Ramos (cell line): ENCODE results near the gene CELSR3.

Source experiments
- in situ Hi-C: fragments of 300-500 bp; cut with MboI; formaldehyde crosslinking; loops from one replicate; pipeline ENCODE4 v1.14.3; 2022; ENCODE audit warnings: low sequenced_read_pairs; ENCODE audit not compliant: unreplicated experiment

The CELSR3 gene

GRCh38 chr3:48688032-48688736 lies 25.5 kb upstream of the CELSR3 start:
- in situ Hi-C loops: no loop called here

- in situ Hi-C loops: no loop called here
These were observed 24.6 kb upstream of the CELSR3 start for GRCh38 chr3:48687220-48687678.

GRCh38 chr3:48686538-48687219 lies 24.0 kb upstream of the CELSR3 start:
- in situ Hi-C loops: no loop called here

GRCh38 chr3:48685603-48686511 lies 23.2 kb upstream of the CELSR3 start, which contains the start of gene NCKIPSD:
Gene NCKIPSD (minus strand): TSS chr3:48685915. CDS start chr3:48685807, 108 bp downstream.
- in situ Hi-C loops: no loop called here

GRCh38 chr3:48685293-48685602 lies 22.6 kb upstream of the CELSR3 start:
- in situ Hi-C loops: no loop called here

GRCh38 chr3:48684480-48685143 lies 21.9 kb upstream of the CELSR3 start:
- in situ Hi-C loops: no loop called here

- in situ Hi-C loops: no loop called here
These were observed 21.3 kb upstream of the CELSR3 start for GRCh38 chr3:48684054-48684349.

GRCh38 chr3:48682786-48683185 lies 20.1 kb upstream of the CELSR3 start:
- in situ Hi-C loops: no loop called here

GRCh38 chr3:48681974-48682610 lies 19.4 kb upstream of the CELSR3 start:
- in situ Hi-C loops: no loop called here

GRCh38 chr3:48681541-48681880 lies 18.8 kb upstream of the CELSR3 start:
- in situ Hi-C loops: no loop called here

GRCh38 chr3:48680811-48681540 lies 18.3 kb upstream of the CELSR3 start:
- in situ Hi-C loops: no loop called here

GRCh38 chr3:48679411-48680391 lies 17.0 kb upstream of the CELSR3 start:
- in situ Hi-C loops: no loop called here

GRCh38 chr3:48678566-48679380 lies 16.1 kb upstream of the CELSR3 start:
- in situ Hi-C loops: no loop called here

GRCh38 chr3:48678056-48678455 lies 15.4 kb upstream of the CELSR3 start:
- in situ Hi-C loops: no loop called here

GRCh38 chr3:48674505-48674904 lies 11.8 kb upstream of the CELSR3 start:
- in situ Hi-C loops: no loop called here

- in situ Hi-C loops: no loop called here
These were observed 9.8 kb upstream of the CELSR3 start for GRCh38 chr3:48672522-48672921.

- in situ Hi-C loops: no loop called here
These were observed 2.2 kb upstream of the CELSR3 start for GRCh38 chr3:48664929-48665328.

- in situ Hi-C loops: no loop called here
These were observed 1.6 kb upstream of the CELSR3 start for GRCh38 chr3:48664313-48664644.
